Esophagus muscularis mucosa (tissue), 4 donors: ENCODE measurements around the gene UMODL1. TPM values are rescaled to one million over a fixed set of nuclear protein-coding genes. Genes with fewer than 3 reads are reported as not detected.

Source experiments
- DNase-seq: peaks from one replicate; pipeline ENCODE4 v3.0.0-alpha.2; 2017; ENCODE audit errors: extremely low spot score
- H3K27ac ChIP-seq, 4 donors: fragments of 200-600 bp; sonication (generic); replicated peaks in 1 of 4; 1 replicate in 3 of 4; 2 replicates in 1 of 4; pipeline ENCODE4 v1.5.1; 2016 to 2019; ENCODE audit warnings: mild to moderate bottlenecking in 1 of 4
- H3K27me3 ChIP-seq, 4 donors: fragments of 200-600 bp; sonication (generic); one replicate each; pipeline versions ENCODE4 v1.5.1 to v1.6.0; 2016 to 2019
- H3K36me3 ChIP-seq, 4 donors: fragments of 200-600 bp; sonication (generic); one replicate each; pipeline ENCODE4 v1.5.1; 2016 to 2019
- H3K4me1 ChIP-seq, 4 donors: fragments of 200-600 bp; sonication (generic); one replicate each; pipeline ENCODE4 v1.5.1; 2016 to 2019
- H3K4me3 ChIP-seq, 4 donors: fragments of 200-600 bp; sonication (generic); 1 replicate in 2 of 4; 2 replicates in 2 of 4; pipeline ENCODE4 v1.5.1; 2016 to 2019; ENCODE audit warnings: mild to moderate bottlenecking in 4 of 4, moderate library complexity in 1 of 4
- H3K9me3 ChIP-seq, 4 donors: fragments of 200-600 bp; sonication (generic); 1 replicate in 3 of 4; 2 replicates in 1 of 4; pipeline ENCODE4 v1.5.1; 2016 to 2019
- CTCF ChIP-seq, 3 experiments: fragments of 200-600 bp in 2 of 3; fragments of 450-650 bp in 1 of 3; sonication (generic) in 2 of 3; IDR thresholded peaks; one replicate each; pipeline ENCODE4 v1.5.1; 2017 to 2019; ENCODE audit warnings: antibody characterized with exemption in 3 of 3, mild to moderate bottlenecking in 2 of 3, moderate library complexity in 1 of 3
- EP300 ChIP-seq: sonication (generic); formaldehyde crosslinking; IDR thresholded peaks from one replicate; pipeline ENCODE4 v1.6.1; 2017; ENCODE audit warnings: antibody characterized with exemption
- POLR2A ChIP-seq: fragments of 450-650 bp; IDR thresholded peaks from one replicate; pipeline ENCODE4 v1.6.1; 2017; ENCODE audit warnings: antibody characterized with exemption, moderate library complexity, mild to moderate bottlenecking, low read depth
- POLR2AphosphoS5 ChIP-seq, 2 donors: sonication (generic); formaldehyde crosslinking; IDR thresholded peaks; one replicate each; pipeline ENCODE4 v1.6.1; 2017; ENCODE audit warnings: antibody characterized with exemption in 2 of 2
- WGBS: methylation state at CpG from one replicate; pipeline ENCODE4 v1.1.5; 2018; 5-methylcytosine and 5-hydroxymethylcytosine counted together
- intact Hi-C: fragments of 100-400 bp; cut with DNase I; formaldehyde crosslinking; loops from one replicate; pipeline ENCODE4 v1.15.1; 2023
- total RNA-seq, 4 donors: library from RNA; depleted of rRNA; stranded (reverse); fragments of >200 nt; gene quantifications; one replicate each; pipeline versions ENCODE4 v1.1.0 to v1.2.1, GENCODE V29; 2016

Gene UMODL1
- total RNA-seq, 4 donors from 2014 or later = 0.13 TPM; not detected in 3

GRCh38 chr21:42036313-42036712 is 34.8 kb upstream of the UMODL1 start:
- Histone ChIP-seq H3K4me3 (no peak overlapping the region), H3K27ac (no peak overlapping the region), H3K9me3 (no peaks in the 10 kb centered on the region), H3K36me3 (no peaks in the 10 kb centered on the region), H3K27me3 (no peaks in the 10 kb centered on the region), H3K4me1 (peaks cover 0 to 15% (median 12%) of the 10 kb centered on the region in 4 donors)
- DNase-seq = no peak
- intact Hi-C loops = no loop called here
- no peak for TF ChIP-seq POLR2A
- TF ChIP-seq CTCF (IDR thresholded peaks at IDR 0.05) = no peak
- TF ChIP-seq POLR2AphosphoS5 (IDR thresholded peaks at IDR 0.05) = no peak
- TF ChIP-seq EP300 = no peak
- 90% methylated on average over 2 of the region's 2 CpGs for WGBS

- H3K27me3 ChIP-seq = no peaks in the 10 kb centered on the region
- peaks cover 0 to 15% (median 12%) of the 10 kb centered on the region in 4 donors for H3K4me1 ChIP-seq
- DNase-seq = no peak
- TF ChIP-seq POLR2A (no peak), CTCF (IDR thresholded peaks at IDR 0.05) (no peak), EP300 (no peak), POLR2AphosphoS5 (IDR thresholded peaks at IDR 0.05) (no peak)
- H3K9me3 ChIP-seq = no peaks in the 10 kb centered on the region
- H3K27ac ChIP-seq = no peak overlapping the region
- WGBS = 93% methylated on average over 9 of the region's 9 CpGs
- H3K4me3 ChIP-seq = no peak overlapping the region
- intact Hi-C loops = no loop called here
- H3K36me3 ChIP-seq = no peaks in the 10 kb centered on the region
These were observed 33.6 kb upstream of the UMODL1 start for GRCh38 chr21:42037516-42037915.

GRCh38 chr21:42037943-42038342 is 33.2 kb upstream of the UMODL1 start:
- Histone ChIP-seq H3K4me1 (peaks cover 0 to 15% (median 12%) of the 10 kb centered on the region in 4 donors), H3K36me3 (no peaks in the 10 kb centered on the region), H3K27me3 (no peaks in the 10 kb centered on the region), H3K27ac (no peak overlapping the region), H3K9me3 (no peaks in the 10 kb centered on the region), H3K4me3 (no peak overlapping the region)
- no peak for DNase-seq
- intact Hi-C loops = no loop called here
- 59% methylated on average over 12 of the region's 12 CpGs for WGBS
- no peak for TF ChIP-seq EP300
- TF ChIP-seq POLR2AphosphoS5 (IDR thresholded peaks at IDR 0.05) = no peak
- TF ChIP-seq POLR2A = no peak
- no peak for TF ChIP-seq CTCF (IDR thresholded peaks at IDR 0.05)

- no peak overlapping the region for H3K4me3 ChIP-seq
- no peak for DNase-seq
- H3K9me3 ChIP-seq = no peaks in the 10 kb centered on the region
- H3K27me3 ChIP-seq = no peaks in the 10 kb centered on the region
- WGBS = 88% methylated on average over 10 of the region's 10 CpGs
- H3K4me1 ChIP-seq = peaks cover 0 to 15% (median 12%) of the 10 kb centered on the region in 4 donors
- no peak overlapping the region for H3K27ac ChIP-seq
- intact Hi-C loops = no loop called here
- no peak for TF ChIP-seq POLR2A
- no peak for TF ChIP-seq POLR2AphosphoS5 (IDR thresholded peaks at IDR 0.05)
- no peak for TF ChIP-seq CTCF (IDR thresholded peaks at IDR 0.05)
- no peak for TF ChIP-seq EP300
- no peaks in the 10 kb centered on the region for H3K36me3 ChIP-seq
These were observed 32.7 kb upstream of the UMODL1 start for GRCh38 chr21:42038393-42038792.

- intact Hi-C loops = no loop called here
- 80% methylated on average over 6 of the region's 8 CpGs for WGBS
- DNase-seq = no peak
- Histone ChIP-seq H3K36me3 (no peaks in the 10 kb centered on the region), H3K27me3 (no peaks in the 10 kb centered on the region), H3K27ac (no peak overlapping the region), H3K4me3 (no peak overlapping the region), H3K9me3 (no peaks in the 10 kb centered on the region), H3K4me1 (peaks cover 0 to 15% (median 12%) of the 10 kb centered on the region in 4 donors)
- TF ChIP-seq POLR2AphosphoS5 (IDR thresholded peaks at IDR 0.05) (no peak), EP300 (no peak), POLR2A (no peak), CTCF (IDR thresholded peaks at IDR 0.05) (no peak)
These were observed 32.2 kb upstream of the UMODL1 start for GRCh38 chr21:42038826-42039425.
